HEK293 (cell line): ENCODE data around the gene SIX2.

Experiments used
- BCL11B ChIP-seq: fragments of 450-650 bp; formaldehyde crosslinking; IDR thresholded peaks from 2 replicates; pipeline ENCODE4 v1.5.1; 2016; ENCODE audit warnings: low read depth, missing biosample characterization, missing genetic modification characterization
- FEZF1 ChIP-seq: fragments of 450-650 bp; formaldehyde crosslinking; IDR thresholded peaks from 2 replicates; pipeline ENCODE4 v1.5.1; 2016; ENCODE audit warnings: missing biosample characterization, missing genetic modification characterization
- GLIS1 ChIP-seq: fragments of 450-650 bp; formaldehyde crosslinking; IDR thresholded peaks from 2 replicates; pipeline ENCODE4 v1.5.1; 2016; ENCODE audit warnings: missing biosample characterization, missing genetic modification characterization
- GLIS2 ChIP-seq: fragments of 450-650 bp; formaldehyde crosslinking; IDR thresholded peaks from 2 replicates; pipeline ENCODE4 v1.5.1; 2016; ENCODE audit warnings: missing biosample characterization, missing genetic modification characterization
- SALL2 ChIP-seq: fragments of 450-650 bp; formaldehyde crosslinking; IDR thresholded peaks from 2 replicates; pipeline ENCODE4 v1.5.0; 2017; ENCODE audit warnings: missing biosample characterization, mild to moderate bottlenecking, missing genetic modification characterization, borderline replicate concordance
- SCRT2 ChIP-seq: fragments of 450-650 bp; formaldehyde crosslinking; IDR thresholded peaks from 2 replicates; pipeline ENCODE4 v1.5.1; 2016; ENCODE audit warnings: missing biosample characterization, missing genetic modification characterization
- SETDB1 ChIP-seq: IDR thresholded peaks from one replicate; pipeline ENCODE4 v1.6.1; 2017; ENCODE audit warnings: mild to moderate bottlenecking, low read length, moderate library complexity, mixed read lengths; ENCODE audit not compliant: insufficient read length
- SP7 ChIP-seq: fragments of 450-650 bp; formaldehyde crosslinking; IDR thresholded peaks from 2 replicates; pipeline ENCODE4 v1.5.1; 2016; ENCODE audit warnings: missing biosample characterization, missing genetic modification characterization
- WT1 ChIP-seq: fragments of 450-650 bp; formaldehyde crosslinking; IDR thresholded peaks from 2 replicates; pipeline ENCODE4 v1.5.1; 2016; ENCODE audit warnings: missing biosample characterization, missing genetic modification characterization
- YY1 ChIP-seq: fragments of 450-650 bp; formaldehyde crosslinking; IDR thresholded peaks from 2 replicates; pipeline ENCODE4 v1.5.1; 2018; ENCODE audit warnings: missing biosample characterization, missing genetic modification characterization
- ZBTB7A ChIP-seq: fragments of 450-650 bp; formaldehyde crosslinking; IDR thresholded peaks from 2 replicates; pipeline ENCODE4 v1.5.1; 2016; ENCODE audit warnings: low read depth, missing biosample characterization, missing genetic modification characterization
- ZFHX2 ChIP-seq: fragments of 450-650 bp; formaldehyde crosslinking; conservative IDR thresholded peaks from 2 replicates; pipeline ENCODE4 v1.5.1; 2016; ENCODE audit warnings: missing biosample characterization, missing genetic modification characterization
- ZIC2 ChIP-seq: fragments of 450-650 bp; formaldehyde crosslinking; IDR thresholded peaks from 2 replicates; pipeline ENCODE4 v1.5.1; 2016; ENCODE audit warnings: missing biosample characterization, missing genetic modification characterization
- ZNF10 ChIP-seq: fragments of 450-650 bp; formaldehyde crosslinking; IDR thresholded peaks from 2 replicates; pipeline ENCODE4 v1.5.1; 2017; ENCODE audit warnings: missing biosample characterization, missing genetic modification characterization
- ZNF132 ChIP-seq: fragments of 450-650 bp; formaldehyde crosslinking; IDR thresholded peaks from 2 replicates; pipeline ENCODE4 v1.5.1; 2017; ENCODE audit warnings: missing biosample characterization, missing genetic modification characterization, borderline replicate concordance
- ZNF18 ChIP-seq: fragments of 450-650 bp; formaldehyde crosslinking; IDR thresholded peaks from 2 replicates; pipeline ENCODE4 v1.5.1; 2016; ENCODE audit warnings: missing biosample characterization, missing genetic modification characterization
- ZNF2 ChIP-seq: fragments of 450-650 bp; formaldehyde crosslinking; IDR thresholded peaks from 2 replicates; pipeline ENCODE4 v1.5.1; 2016; ENCODE audit warnings: missing biosample characterization, missing genetic modification characterization
- ZNF202 ChIP-seq: fragments of 450-650 bp; formaldehyde crosslinking; IDR thresholded peaks from 2 replicates; pipeline ENCODE4 v1.5.1; 2016; ENCODE audit warnings: missing biosample characterization, missing genetic modification characterization, borderline replicate concordance
- ZNF214 ChIP-seq: fragments of 450-650 bp; formaldehyde crosslinking; IDR thresholded peaks from 2 replicates; pipeline ENCODE4 v1.5.1; 2017; ENCODE audit warnings: missing biosample characterization, mild to moderate bottlenecking, missing genetic modification characterization, borderline replicate concordance
- ZNF248 ChIP-seq: fragments of 450-650 bp; formaldehyde crosslinking; IDR thresholded peaks from 2 replicates; pipeline ENCODE4 v1.5.1; 2017; ENCODE audit warnings: missing biosample characterization, missing genetic modification characterization
- ZNF280C ChIP-seq: fragments of 450-650 bp; formaldehyde crosslinking; IDR thresholded peaks from 2 replicates; pipeline ENCODE4 v1.5.1; 2016; ENCODE audit warnings: missing biosample characterization, missing genetic modification characterization
- ZNF335 ChIP-seq: fragments of 450-650 bp; formaldehyde crosslinking; conservative IDR thresholded peaks from 2 replicates; pipeline ENCODE4 v1.5.1; 2016; ENCODE audit warnings: missing biosample characterization, missing genetic modification characterization
- ZNF341 ChIP-seq: fragments of 450-650 bp; formaldehyde crosslinking; IDR thresholded peaks from 2 replicates; pipeline ENCODE4; 2016; ENCODE audit warnings: low read depth, missing biosample characterization, missing genetic modification characterization
- ZNF350 ChIP-seq: fragments of 450-650 bp; formaldehyde crosslinking; IDR thresholded peaks from 2 replicates; pipeline ENCODE4 v1.5.0; 2017; ENCODE audit warnings: missing biosample characterization, mild to moderate bottlenecking, missing genetic modification characterization
- ZNF501 ChIP-seq: fragments of 450-650 bp; formaldehyde crosslinking; IDR thresholded peaks from 2 replicates; pipeline ENCODE4 v1.5.1; 2016; ENCODE audit warnings: missing biosample characterization, missing genetic modification characterization
- ZNF510 ChIP-seq: fragments of 450-650 bp; formaldehyde crosslinking; IDR thresholded peaks from 2 replicates; pipeline ENCODE4 v1.5.1; 2018; ENCODE audit warnings: mild to moderate bottlenecking, missing genetic modification characterization, missing biosample characterization; ENCODE audit not compliant: insufficient replicate concordance
- ZNF514 ChIP-seq: fragments of 450-650 bp; formaldehyde crosslinking; IDR thresholded peaks from 2 replicates; pipeline ENCODE4 v1.5.1; 2016; ENCODE audit warnings: missing biosample characterization, missing genetic modification characterization
- ZNF518A ChIP-seq: fragments of 450-650 bp; formaldehyde crosslinking; conservative IDR thresholded peaks from 2 replicates; pipeline ENCODE4 v1.5.1; 2016; ENCODE audit warnings: low read depth, missing biosample characterization, missing genetic modification characterization
- ZNF561 ChIP-seq: fragments of 450-650 bp; IDR thresholded peaks from 2 replicates; pipeline ENCODE4 v1.5.1; 2018; ENCODE audit warnings: missing biosample characterization, missing genetic modification characterization, borderline replicate concordance
- ZNF571 ChIP-seq: fragments of 450-650 bp; formaldehyde crosslinking; IDR thresholded peaks from 2 replicates; pipeline ENCODE4 v1.5.0; 2017; ENCODE audit warnings: missing biosample characterization, missing genetic modification characterization
- ZNF596 ChIP-seq: fragments of 450-650 bp; IDR thresholded peaks from 2 replicates; pipeline ENCODE4 v1.5.0; 2018; ENCODE audit warnings: missing biosample characterization, mild to moderate bottlenecking, missing genetic modification characterization, moderate library complexity
- ZNF623 ChIP-seq: fragments of 450-650 bp; formaldehyde crosslinking; IDR thresholded peaks from 2 replicates; pipeline ENCODE4 v1.5.1; 2016; ENCODE audit warnings: missing biosample characterization, missing genetic modification characterization
- ZXDB ChIP-seq: fragments of 450-650 bp; formaldehyde crosslinking; IDR thresholded peaks from 2 replicates; pipeline ENCODE4 v1.5.1; 2016; ENCODE audit warnings: missing biosample characterization, missing genetic modification characterization

SIX2 gene

GRCh38 chr2:44955593-44956392 is 53.5 kb downstream of the SIX2 start (continued):
- TF ChIP-seq SCRT2 (tag by site-specific recombination) (no peak), ZNF596 (no peak), ZFHX2 (peak; percentile 80), ZNF132 (no peak), ZNF10 (tag by site-specific recombination) (no peak), ZNF623 (tag by site-specific recombination) (no peak), YY1 (0 out of 2 replicates have a peak, but pooled peaks have one; percentile 16), ZNF501 (tag by site-specific recombination) (peak; percentile 62; the same call in 1 of the 2 replicates), ZNF341 (tag by site-specific recombination) (no peak), FEZF1 (0 out of 2 replicates have a peak, but pooled peaks have one; percentile 11), BCL11B (tag by site-specific recombination) (no peak), SETDB1 (no peak), ZXDB (tag by site-specific recombination) (no peak), ZNF510 (tag by site-specific recombination) (no peak), ZNF335 (tag by site-specific recombination) (peak; percentile 73), ZNF18 (tag by site-specific recombination) (no peak), ZIC2 (tag by site-specific recombination) (peak; percentile 25; the same call in 1 of the 2 replicates), ZNF350 (no peak), WT1 (no peak), ZNF561 (tag by site-specific recombination) (peak; percentile 18; the same call in 1 of the 2 replicates), ZNF280C (tag by site-specific recombination) (no peak), ZNF2 (peak; percentile 53; the same call in 1 of the 2 replicates), ZNF202 (no peak), ZNF518A (tag by site-specific recombination) (no peak), ZNF248 (tag by site-specific recombination) (no peak), ZNF514 (tag by site-specific recombination) (no peak), SALL2 (tag by site-specific recombination) (no peak), SP7 (tag by site-specific recombination) (no peak), GLIS1 (tag by site-specific recombination) (no peak), ZBTB7A (0 out of 2 replicates have a peak, but pooled peaks have one; percentile 28), ZNF571 (tag by site-specific recombination) (no peak), ZNF214 (tag by site-specific recombination) (no peak), GLIS2 (tag by site-specific recombination) (peak; percentile 58)
